CD4-positive, CD25-positive, alpha-beta regulatory T cell (primary cell): ENCODE measurements around the gene ACSF3. TPM values are rescaled to one million over a fixed set of nuclear protein-coding genes. Genes with fewer than 3 reads are reported as not detected.
A peak's percentile ranks its signal among the peaks of the same experiment; 100 is the strongest.

Source experiments
- ATAC-seq, 2 donors: fragments of 150-1000 bp; cut with Tn5 transposase; one replicate each; pipeline ENCODE4 v1.10.0; 2021; ENCODE audit warnings: low read depth in 2 of 2, moderate number of reproducible peaks in 2 of 2, moderate library complexity in 1 of 2
- DNase-seq, 3 donors: peaks; one replicate each; pipeline versions ENCODE4 v3.0.0 to v3.0.0-alpha.2; 2012 to 2022; ENCODE audit warnings: mixed read lengths in 1 of 3
- H3K27ac ChIP-seq: one replicate; pipeline ENCODE4 v1.7.0; 2013; ENCODE audit warnings: mild to moderate bottlenecking, low read length; ENCODE audit not compliant: insufficient read depth, poor library complexity, severe bottlenecking
- H3K27me3 ChIP-seq: one replicate; pipeline ENCODE4 v1.7.0; 2013; ENCODE audit warnings: low read length; ENCODE audit not compliant: control insufficient read depth, insufficient read depth
- H3K36me3 ChIP-seq: one replicate; pipeline ENCODE4 v1.7.0; 2013; ENCODE audit warnings: mild to moderate bottlenecking, low read length, moderate library complexity; ENCODE audit not compliant: control insufficient read depth, insufficient read depth
- H3K4me1 ChIP-seq: 2 replicates; pipeline ENCODE4 v1.7.0; 2013; ENCODE audit warnings: mild to moderate bottlenecking, low read length; ENCODE audit not compliant: insufficient read depth, control insufficient read depth, poor library complexity, severe bottlenecking
- H3K4me3 ChIP-seq: one replicate; pipeline ENCODE4 v1.7.0; 2013; ENCODE audit warnings: low read depth, mild to moderate bottlenecking, low read length, moderate library complexity
- H3K9me3 ChIP-seq, 2 experiments: 1 replicate in 1 of 2; 2 replicates in 1 of 2; pipeline ENCODE4 v1.7.0; 2013; ENCODE audit warnings: low read length in 2 of 2, mild to moderate bottlenecking in 1 of 2, moderate library complexity in 1 of 2; ENCODE audit not compliant: control insufficient read depth in 2 of 2
- H3K27ac Mint-ChIP-seq, 3 donors: one replicate each; pipeline ENCODE4 v1.8.0; 2020 to 2022; ENCODE audit warnings: mild to moderate bottlenecking in 3 of 3, mixed read lengths in 3 of 3, moderate library complexity in 2 of 3
- H3K27me3 Mint-ChIP-seq: one replicate; pipeline ENCODE4 v1.8.0; 2022; ENCODE audit warnings: mild to moderate bottlenecking, mixed read lengths
- H3K36me3 Mint-ChIP-seq: one replicate; pipeline ENCODE4 v1.8.0; 2020; ENCODE audit warnings: mixed read lengths
- H3K4me1 Mint-ChIP-seq, 4 donors: one replicate each; pipeline ENCODE4 v1.8.0; 2020 to 2022; ENCODE audit warnings: mixed read lengths in 4 of 4, mild to moderate bottlenecking in 1 of 4
- H3K4me3 Mint-ChIP-seq, 4 donors: one replicate each; pipeline ENCODE4 v1.8.0; 2020 to 2022; ENCODE audit warnings: mild to moderate bottlenecking in 4 of 4, mixed read lengths in 4 of 4, moderate library complexity in 3 of 4
- H3K9me3 Mint-ChIP-seq, 7 donors: one replicate each; pipeline ENCODE4 v1.8.0; 2020 to 2022; ENCODE audit warnings: mixed read lengths in 7 of 7, mild to moderate bottlenecking in 3 of 7, moderate library complexity in 2 of 7
- polyA plus RNA-seq, 4 donors: library from polyadenylated mRNA; unstranded; fragments of 300-500 nt; fragmentation: Illumina TruSeq; gene quantifications; one replicate each; pipeline ENCODE4 v1.2.3, GENCODE V29; 2021
- total RNA-seq: library from RNA; stranded (reverse); gene quantifications from one replicate; pipeline ENCODE4 v1.2.3, GENCODE V29; 2022

Gene ACSF3
- total and polyA plus RNA-seq, 5 donors from 2014 or later = 24.1 to 56.3 (median 29.1) TPM

DNA sequence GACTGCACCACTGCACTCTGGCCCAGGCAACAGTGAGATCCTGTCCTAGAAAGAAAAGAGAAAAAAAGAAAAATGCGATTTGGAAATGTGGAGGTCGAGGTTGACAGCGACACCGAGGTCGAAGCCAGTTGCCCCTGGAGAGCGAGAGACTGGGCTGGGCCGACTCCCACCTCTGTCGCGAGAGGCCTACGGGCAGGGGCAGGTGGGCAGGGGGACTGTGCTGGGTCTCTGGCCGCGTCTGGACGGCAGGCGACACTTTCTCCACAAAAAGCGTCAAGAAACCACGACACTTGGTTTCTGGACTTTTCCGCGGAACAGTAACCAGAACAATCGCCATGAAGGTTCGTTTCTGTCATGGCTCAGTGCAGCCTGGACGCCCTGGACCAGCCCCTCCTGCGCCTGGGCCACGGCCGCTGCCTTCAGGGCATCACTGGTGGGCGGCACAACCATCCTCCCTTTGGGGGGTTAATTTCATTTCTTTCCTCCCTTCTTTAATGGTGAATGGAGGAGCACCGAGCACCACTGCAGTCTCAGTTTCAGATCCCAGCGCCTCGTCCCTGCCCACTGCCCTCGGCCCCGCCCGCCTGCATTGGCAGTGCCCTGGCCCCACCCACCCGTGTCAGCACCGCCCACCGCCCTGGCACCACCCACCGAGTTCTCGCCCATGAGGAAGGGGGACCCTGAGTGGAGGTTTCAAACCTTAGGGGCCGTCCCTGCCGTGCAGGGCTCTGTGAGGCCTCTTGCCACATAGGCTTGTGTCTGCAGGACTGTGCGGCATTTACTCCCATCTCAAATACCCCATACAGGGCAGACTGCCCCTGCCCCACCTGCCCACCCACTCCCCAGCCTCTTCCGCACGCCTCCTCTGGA, 59.4 kb downstream of the ACSF3 start:
- Mint-ChIP-seq H3K27me3 (no peaks in the 10 kb centered on the region), H3K9me3 (peaks cover 0 to 7% (median 2%) of the 10 kb centered on the region in 7 donors), H3K36me3 (peaks cover 29% of the 10 kb centered on the region), H3K4me3 (no peak overlapping the region), H3K27ac (no peak overlapping the region), H3K4me1 (peaks cover 2 to 10% (median 6%) of the 10 kb centered on the region in 4 donors)
- no peaks in the 10 kb centered on the region for H3K4me1 ChIP-seq
- H3K27me3 ChIP-seq = no peaks in the 10 kb centered on the region
- ATAC-seq (peak in 1 of 2 donors; percentile 26), DNase-seq (no peak)
- peaks cover 29% of the 10 kb centered on the region for H3K36me3 ChIP-seq
- H3K4me3 ChIP-seq = no peak overlapping the region
- no peak overlapping the region for H3K27ac ChIP-seq
- no peaks in the 10 kb centered on the region for H3K9me3 ChIP-seq

- H3K27me3 Mint-ChIP-seq = no peaks in the 10 kb centered on the region
- no peak overlapping the region for H3K4me3 Mint-ChIP-seq
- Histone ChIP-seq H3K4me3 (no peak overlapping the region), H3K36me3 (peaks cover 26% of the 10 kb centered on the region), H3K27ac (no peak overlapping the region), H3K4me1 (no peaks in the 10 kb centered on the region), H3K27me3 (no peaks in the 10 kb centered on the region), H3K9me3 (no peaks in the 10 kb centered on the region)
- no peak for ATAC-seq
- H3K27ac Mint-ChIP-seq = no peak overlapping the region
- H3K9me3 Mint-ChIP-seq = peaks cover 0 to 6% (median 2%) of the 10 kb centered on the region in 7 donors
- no peak for DNase-seq
- peaks cover under 1 to 9% (median 8%) of the 10 kb centered on the region in 4 donors for H3K4me1 Mint-ChIP-seq
- H3K36me3 Mint-ChIP-seq = peaks cover 26% of the 10 kb centered on the region
Observed at GRCh38 chr16:89153848-89154271, 60.2 kb downstream of the ACSF3 start.

DNA sequence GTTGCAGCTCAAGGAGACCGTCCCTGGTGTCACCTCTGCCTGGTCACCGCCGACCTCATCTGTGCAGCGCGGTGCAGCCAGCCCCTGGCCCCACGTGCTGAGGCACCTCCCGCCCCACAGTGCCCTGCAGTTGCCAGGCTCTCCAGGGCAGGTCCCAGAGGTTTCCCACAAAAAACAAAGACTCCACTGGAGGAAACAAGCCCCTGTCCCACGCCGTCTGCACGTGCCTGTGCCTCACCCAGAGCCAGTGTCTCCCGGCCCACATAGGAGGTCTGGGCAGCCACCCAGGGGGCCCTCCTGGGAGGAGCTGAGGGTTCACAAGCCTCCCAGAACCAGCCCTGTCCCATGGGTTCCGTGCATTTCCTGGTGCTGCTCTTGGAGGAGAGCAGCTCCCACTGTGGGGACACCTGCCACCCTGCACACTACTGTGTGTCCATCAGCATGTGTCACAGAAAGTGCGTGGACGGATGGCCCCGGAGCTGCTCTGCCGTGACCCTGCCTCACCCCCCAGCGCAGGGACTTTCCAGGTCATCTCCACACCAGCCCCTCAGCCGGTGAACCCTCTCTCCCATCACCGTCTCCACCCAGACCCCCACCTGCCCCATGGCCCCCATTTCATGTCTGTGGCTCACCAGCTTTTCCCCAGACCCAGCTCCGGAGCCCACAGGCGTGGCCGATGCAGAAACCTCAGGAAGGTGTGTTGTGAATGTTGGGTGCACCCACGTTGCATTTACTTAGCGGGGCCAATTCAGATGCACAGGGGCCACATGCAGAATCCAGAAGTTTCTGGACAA, 60.9 kb downstream of the ACSF3 start:
- Mint-ChIP-seq H3K9me3 (no peaks in the 10 kb centered on the region), H3K36me3 (peaks cover 18% of the 10 kb centered on the region), H3K4me1 (peaks cover 0 to 7% (median 4%) of the 10 kb centered on the region in 4 donors), H3K4me3 (no peak overlapping the region), H3K27ac (no peak overlapping the region), H3K27me3 (no peaks in the 10 kb centered on the region)
- no peaks in the 10 kb centered on the region for H3K27me3 ChIP-seq
- H3K9me3 ChIP-seq = no peaks in the 10 kb centered on the region
- H3K4me3 ChIP-seq = no peak overlapping the region
- H3K36me3 ChIP-seq = peaks cover 19% of the 10 kb centered on the region
- DNase-seq (no peak), ATAC-seq (no peak)
- no peaks in the 10 kb centered on the region for H3K4me1 ChIP-seq
- no peak overlapping the region for H3K27ac ChIP-seq

- no peaks in the 10 kb centered on the region for H3K9me3 Mint-ChIP-seq
- H3K4me3 Mint-ChIP-seq = no peak overlapping the region
- no peak overlapping the region for H3K4me3 ChIP-seq
- DNase-seq = no peak
- H3K27ac Mint-ChIP-seq = no peak overlapping the region
- no peaks in the 10 kb centered on the region for H3K27me3 ChIP-seq
- no peak for ATAC-seq
- peaks cover 12% of the 10 kb centered on the region for H3K36me3 Mint-ChIP-seq
- H3K36me3 ChIP-seq = peaks cover 13% of the 10 kb centered on the region
- H3K27me3 Mint-ChIP-seq = no peaks in the 10 kb centered on the region
- no peaks in the 10 kb centered on the region for H3K4me1 ChIP-seq
- H3K9me3 ChIP-seq = no peaks in the 10 kb centered on the region
- H3K4me1 Mint-ChIP-seq = peaks cover 0 to 7% (median 4%) of the 10 kb centered on the region in 4 donors
- H3K27ac ChIP-seq = no peak overlapping the region
Observed at GRCh38 chr16:89155184-89155679, 61.6 kb downstream of the ACSF3 start.

GRCh38 chr16:89155851-89156739, 62.4 kb downstream of the ACSF3 start:
- Histone ChIP-seq H3K4me3 (no peak overlapping the region), H3K9me3 (no peaks in the 10 kb centered on the region), H3K36me3 (peaks cover 9% of the 10 kb centered on the region), H3K27ac (no peak overlapping the region), H3K4me1 (no peaks in the 10 kb centered on the region), H3K27me3 (no peaks in the 10 kb centered on the region)
- ATAC-seq (no peak), DNase-seq (no peak)
- Mint-ChIP-seq H3K4me3 (no peak overlapping the region), H3K4me1 (peaks cover 0 to 7% (median 4%) of the 10 kb centered on the region in 4 donors), H3K27ac (no peak overlapping the region), H3K9me3 (no peaks in the 10 kb centered on the region), H3K36me3 (peaks cover 6% of the 10 kb centered on the region), H3K27me3 (no peaks in the 10 kb centered on the region)

GRCh38 chr16:89156740-89157645, 63.3 kb downstream of the ACSF3 start:
- no peak for ATAC-seq
- no peak overlapping the region for H3K4me3 Mint-ChIP-seq
- no peaks in the 10 kb centered on the region for H3K36me3 Mint-ChIP-seq

More at GRCh38 chr16:89156740-89157645, 63.3 kb downstream of the ACSF3 start:
- Mint-ChIP-seq H3K9me3 (no peaks in the 10 kb centered on the region), H3K4me1 (peaks cover 0 to 7% (median 4%) of the 10 kb centered on the region in 4 donors), H3K27ac (no peak overlapping the region), H3K27me3 (no peaks in the 10 kb centered on the region)
- H3K9me3 ChIP-seq = no peaks in the 10 kb centered on the region
- H3K4me3 ChIP-seq = no peak overlapping the region
- H3K27ac ChIP-seq = no peak overlapping the region
- peaks cover 2% of the 10 kb centered on the region for H3K36me3 ChIP-seq
- DNase-seq = no peak
- H3K4me1 ChIP-seq = no peaks in the 10 kb centered on the region
- no peaks in the 10 kb centered on the region for H3K27me3 ChIP-seq
